ENCODE results near the gene CLDN17. TPM values are rescaled to one million over a fixed set of nuclear protein-coding genes. Genes with fewer than 3 reads are reported as not detected.

CLDN17 gene
- total RNA-seq, 6 experiments from 2014 or later = not detected

DNA sequence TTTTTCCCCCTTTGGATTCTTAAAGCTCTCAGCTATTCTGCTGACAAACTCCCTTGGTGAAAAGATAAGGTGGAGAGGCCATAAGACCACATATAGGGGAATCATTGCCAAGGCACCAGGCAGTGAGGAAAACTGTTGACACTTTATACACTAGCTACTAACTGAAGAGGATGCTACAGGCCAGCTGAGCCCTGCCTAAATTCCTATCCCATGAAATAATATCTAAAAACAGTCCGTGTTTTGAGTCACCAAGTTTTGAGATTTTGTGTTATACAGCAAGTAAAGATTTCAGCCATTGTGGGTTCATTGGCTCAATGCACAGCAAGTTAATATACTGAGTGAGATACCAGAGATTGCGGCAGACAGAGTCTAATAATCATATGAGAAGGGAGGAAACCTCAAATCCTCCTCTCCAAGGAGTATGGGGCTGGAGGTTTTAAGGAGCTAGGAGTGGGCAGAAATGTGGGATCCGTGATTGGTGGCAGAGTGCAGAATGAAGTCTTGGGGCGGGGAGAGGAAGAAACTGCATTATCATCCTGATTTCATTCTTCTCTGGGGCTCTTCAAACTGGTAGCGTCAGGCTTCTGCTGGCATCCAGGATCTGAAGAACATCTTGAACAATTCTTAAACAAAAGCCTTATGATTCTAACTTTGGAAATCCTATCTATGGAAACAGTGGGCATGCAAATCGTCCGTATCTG is 40.1 kb upstream of the CLDN17 start:
- TF ChIP-seq, protein P1, sequence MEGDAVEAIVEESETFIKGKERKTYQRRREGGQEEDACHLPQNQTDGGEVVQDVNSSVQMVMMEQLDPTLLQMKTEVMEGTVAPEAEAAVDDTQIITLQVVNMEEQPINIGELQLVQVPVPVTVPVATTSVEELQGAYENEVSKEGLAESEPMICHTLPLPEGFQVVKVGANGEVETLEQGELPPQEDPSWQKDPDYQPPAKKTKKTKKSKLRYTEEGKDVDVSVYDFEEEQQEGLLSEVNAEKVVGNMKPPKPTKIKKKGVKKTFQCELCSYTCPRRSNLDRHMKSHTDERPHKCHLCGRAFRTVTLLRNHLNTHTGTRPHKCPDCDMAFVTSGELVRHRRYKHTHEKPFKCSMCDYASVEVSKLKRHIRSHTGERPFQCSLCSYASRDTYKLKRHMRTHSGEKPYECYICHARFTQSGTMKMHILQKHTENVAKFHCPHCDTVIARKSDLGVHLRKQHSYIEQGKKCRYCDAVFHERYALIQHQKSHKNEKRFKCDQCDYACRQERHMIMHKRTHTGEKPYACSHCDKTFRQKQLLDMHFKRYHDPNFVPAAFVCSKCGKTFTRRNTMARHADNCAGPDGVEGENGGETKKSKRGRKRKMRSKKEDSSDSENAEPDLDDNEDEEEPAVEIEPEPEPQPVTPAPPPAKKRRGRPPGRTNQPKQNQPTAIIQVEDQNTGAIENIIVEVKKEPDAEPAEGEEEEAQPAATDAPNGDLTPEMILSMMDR (IDR thresholded peaks at IDR 0.05) = no peak
- TF ChIP-seq POLR2A (IDR thresholded peaks at IDR 0.05) = no peak

DNA sequence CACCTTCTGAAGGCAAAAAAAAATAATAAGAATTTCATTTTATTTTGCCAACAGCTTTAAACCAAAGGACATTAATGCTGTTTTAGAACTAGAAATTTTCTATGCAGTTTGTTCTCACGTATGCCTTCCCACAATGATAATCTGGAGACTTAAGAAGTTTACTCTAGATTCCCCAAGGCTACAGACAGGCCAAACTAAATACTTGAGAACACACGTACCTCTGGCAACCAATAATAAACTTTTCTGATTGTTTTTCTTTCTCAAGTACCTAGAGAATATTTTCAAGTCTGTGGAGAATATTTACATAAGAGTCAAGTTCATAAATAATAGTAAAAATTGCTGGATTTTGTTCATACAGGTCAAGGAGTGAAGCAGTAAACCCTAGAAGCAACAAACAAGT is 33.4 kb upstream of the CLDN17 start:
- WGBS (ENCODE audit: insufficient coverage, low coverage, low lambda C conversion rate, missing lambda C conversion rate) = 42% methylated on average over 2 of the region's 2 CpGs

More for the DNA sequence above, 40.1 kb upstream of the CLDN17 start:
- H3K4me1 ChIP-seq = no peaks in the 10 kb centered on the region
- WGBS (ENCODE audit: insufficient coverage, low coverage, low lambda C conversion rate, missing lambda C conversion rate) = 61% methylated on average over 4 of the region's 7 CpGs
- H3K27me3 ChIP-seq = no peaks in the 10 kb centered on the region
- intact Hi-C loops (cut with DNase I) = no loop called here
- DNase-seq = no peak
- H3K4me3 ChIP-seq = no peak overlapping the region
- ATAC-seq = no peak
- H3K27ac ChIP-seq = no peak overlapping the region
- no peaks in the 10 kb centered on the region for H3K9me3 ChIP-seq
- H3K36me3 ChIP-seq = no peaks in the 10 kb centered on the region

DNA sequence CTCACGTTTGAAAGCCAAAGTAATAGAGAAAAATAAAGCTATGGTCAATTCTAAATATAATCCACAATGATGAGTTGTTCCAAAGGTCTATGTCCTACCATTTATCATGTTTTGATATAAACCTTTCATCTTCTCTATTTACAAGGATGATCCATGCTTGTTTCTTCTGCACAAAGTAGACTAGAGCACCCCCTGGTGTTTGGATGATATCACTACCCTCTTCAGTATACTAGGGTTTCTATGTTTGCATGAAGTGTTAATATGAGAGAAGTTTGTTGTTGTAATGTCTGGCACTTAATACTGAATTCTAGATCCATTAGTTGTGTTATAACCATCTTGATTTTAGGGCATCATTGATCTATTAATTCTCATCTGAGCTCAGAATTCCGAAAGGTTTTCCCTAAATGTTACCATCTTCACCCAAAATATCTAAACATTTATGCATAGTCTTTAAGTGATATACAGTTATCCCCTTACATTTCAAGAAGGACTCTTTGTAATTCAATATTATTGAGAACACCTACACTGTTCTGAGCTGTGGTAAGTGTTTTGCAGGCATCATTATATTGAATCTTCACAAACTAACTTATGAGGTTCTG is 28.2 kb upstream of the CLDN17 start:
- no peaks in the 10 kb centered on the region for H3K27me3 ChIP-seq
- H3K4me3 ChIP-seq = no peak overlapping the region
- intact Hi-C loops (cut with DNase I) = no loop called here
- ATAC-seq = peak in 3 of 4 donors; percentile 42 to 55 (median 53)
- no peak overlapping the region for H3K27ac ChIP-seq
- no peaks in the 10 kb centered on the region for H3K9me3 ChIP-seq
- no peak for TF ChIP-seq POLR2A (IDR thresholded peaks at IDR 0.05)
- TF ChIP-seq, protein P1 (IDR thresholded peaks at IDR 0.05) = peak; percentile 34 to 53 (median 47)
- DNase-seq = no peak
- WGBS (ENCODE audit: insufficient coverage, low coverage, low lambda C conversion rate, missing lambda C conversion rate) = 17% methylated on average over 2 of the region's 2 CpGs
- H3K36me3 ChIP-seq = no peaks in the 10 kb centered on the region
- no peaks in the 10 kb centered on the region for H3K4me1 ChIP-seq

More for the DNA sequence above, 33.4 kb upstream of the CLDN17 start:
- Histone ChIP-seq H3K4me3 (no peak overlapping the region), H3K4me1 (no peaks in the 10 kb centered on the region), H3K27me3 (no peaks in the 10 kb centered on the region), H3K36me3 (no peaks in the 10 kb centered on the region), H3K27ac (no peak overlapping the region), H3K9me3 (no peaks in the 10 kb centered on the region)
- no peak for TF ChIP-seq POLR2A (IDR thresholded peaks at IDR 0.05)
- no peak for ATAC-seq
- DNase-seq = no peak
- intact Hi-C loops (cut with DNase I) = no loop called here

DNA sequence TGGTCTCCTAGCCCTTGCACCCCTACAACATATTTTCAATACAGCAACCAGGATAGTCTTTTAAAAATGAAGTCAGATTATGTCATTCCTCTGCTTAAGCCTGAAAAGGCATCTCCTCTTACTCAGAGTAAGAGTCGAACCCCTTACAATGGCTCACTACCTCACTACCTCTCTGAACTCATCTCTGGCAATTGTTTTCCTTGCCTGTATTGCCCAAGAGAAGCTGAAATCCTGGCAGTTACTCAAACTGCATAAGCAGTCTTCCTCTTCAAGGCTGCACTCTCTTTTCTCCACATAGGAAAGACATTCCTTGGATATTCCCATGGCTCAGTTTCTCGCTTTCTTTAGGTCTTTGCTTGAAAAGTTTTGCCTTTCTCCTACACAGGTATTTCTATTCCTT is 26.6 kb upstream of the CLDN17 start:
- no peaks in the 10 kb centered on the region for H3K4me1 ChIP-seq
- WGBS (ENCODE audit: insufficient coverage, low coverage, low lambda C conversion rate, missing lambda C conversion rate) = 69% methylated on average over 2 of the region's 2 CpGs
- H3K9me3 ChIP-seq = no peaks in the 10 kb centered on the region
- DNase-seq = no peak
- H3K27ac ChIP-seq = no peak overlapping the region
- H3K36me3 ChIP-seq = no peaks in the 10 kb centered on the region
- intact Hi-C loops (cut with DNase I) = no loop called here
- TF ChIP-seq, protein P1 (IDR thresholded peaks at IDR 0.05) = no peak
- TF ChIP-seq POLR2A (IDR thresholded peaks at IDR 0.05) = no peak
- no peak for ATAC-seq
- H3K4me3 ChIP-seq = no peak overlapping the region
- H3K27me3 ChIP-seq = no peaks in the 10 kb centered on the region

DNA sequence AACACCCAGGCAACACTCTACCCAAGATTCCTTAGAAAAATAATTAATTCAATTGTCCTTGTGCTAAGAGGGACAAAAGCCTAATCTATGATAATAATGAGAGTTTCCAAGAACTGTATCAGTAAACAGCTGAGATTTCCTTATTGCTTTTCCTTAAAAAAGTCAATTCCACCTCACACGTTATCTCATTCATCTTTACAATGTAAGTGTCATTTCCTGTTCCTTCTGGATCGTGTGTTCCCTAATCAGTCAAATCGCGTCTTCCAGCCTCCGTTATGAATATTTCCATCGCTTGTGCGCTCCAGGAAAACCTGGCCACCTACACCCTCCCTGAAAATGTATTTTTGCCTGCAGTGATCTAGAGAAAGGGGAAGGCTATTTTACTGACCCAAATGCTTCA is 23.9 kb upstream of the CLDN17 start:
- ATAC-seq = no peak
- DNase-seq = no peak
- 47% methylated on average over 7 of the region's 7 CpGs for WGBS (ENCODE audit: insufficient coverage, low coverage, low lambda C conversion rate, missing lambda C conversion rate)
- Histone ChIP-seq H3K27me3 (no peaks in the 10 kb centered on the region), H3K4me1 (no peaks in the 10 kb centered on the region), H3K36me3 (no peaks in the 10 kb centered on the region), H3K27ac (no peak overlapping the region), H3K4me3 (no peak overlapping the region), H3K9me3 (no peaks in the 10 kb centered on the region)
- no peak for TF ChIP-seq POLR2A (IDR thresholded peaks at IDR 0.05)
- TF ChIP-seq, protein P1 (IDR thresholded peaks at IDR 0.05) = no peak
- intact Hi-C loops (cut with DNase I) = no loop called here
